AG04450 (cell line): ENCODE results near the gene SLC39A9. TPM values are rescaled to one million over a fixed set of nuclear protein-coding genes. Genes with fewer than 3 reads are reported as not detected.

ENCODE experiments used
- CTCF ChIA-PET: fragments of 300-600, 350-600 bp; formaldehyde crosslinking; extraction: SDS; loops from one replicate; lab custom pipeline; 2022; ENCODE audit warnings: antibody characterized with exemption, inconsistent platforms; lab: Charles Lee
- POLR2A ChIA-PET: fragments of 350-600 bp; formaldehyde crosslinking; extraction: SDS; loops from one replicate; lab custom pipeline; 2021; ENCODE audit warnings: antibody characterized with exemption, inconsistent platforms; lab: Yijun Ruan, JAX
- DNase-seq: peaks from one replicate; pipeline ENCODE4 v3.0.0-alpha.2; 2011; ENCODE audit warnings: low read depth, low spot score
- H3K27ac ChIP-seq: one replicate; pipeline ENCODE4 v1.5.1; 2012; ENCODE audit warnings: low read depth, low read length, control low read depth
- H3K27me3 ChIP-seq: one replicate; pipeline ENCODE4 v1.6.0; 2012; ENCODE audit warnings: low read length; ENCODE audit not compliant: control insufficient read depth, insufficient read depth
- H3K4me3 ChIP-seq: 2 replicates; pipeline ENCODE4 v1.5.1; 2011; ENCODE audit warnings: mild to moderate bottlenecking, low read depth, low read length, control low read depth
- H3K9me3 ChIP-seq: 2 replicates; pipeline ENCODE4 v1.5.1; 2012; ENCODE audit warnings: low read length; ENCODE audit not compliant: control insufficient read depth, insufficient read depth
- CTCF ChIP-seq: IDR thresholded peaks from 2 replicates; pipeline ENCODE4 v1.5.1; 2011; ENCODE audit warnings: low read depth, low read length, control low read depth, inconsistent platforms
- polyA plus RNA-seq: library from polyadenylated mRNA; depleted of rRNA; stranded (reverse); fragments of >200 nt; gene quantifications from 2 replicates; pipeline ENCODE4 v1.2.3, GENCODE V29; 2011

SLC39A9 gene
- polyA plus RNA-seq, 1 experiment, result 82.2 TPM

GRCh38 chr14:69443296-69443805 lies 44.9 kb downstream of the SLC39A9 start:
- ChIA-PET CTCF (interaction anchor here (1.3 to 2.1 kb wide), 3 partner anchors 17 to 200 kb away, joined by 4 to 6 read pairs (median 5); no protein-coding TSS in a partner anchor), POLR2A (interaction anchor here (0.6 kb wide), 1 partner anchor 233 kb away, joined by 6 read pairs; no protein-coding TSS in a partner anchor)
- H3K4me3 ChIP-seq, result no peak overlapping the region
- peaks cover 3% of the 10 kb centered on the region; the same call in 1 of the 2 replicates for H3K9me3 ChIP-seq
- H3K27ac ChIP-seq, result no peak overlapping the region
- no peaks in the 10 kb centered on the region for H3K27me3 ChIP-seq
- no peak for DNase-seq
- no peak for TF ChIP-seq CTCF

GRCh38 chr14:69449216-69449615 lies 50.7 kb downstream of the SLC39A9 start:
- no peak overlapping the region for H3K4me3 ChIP-seq
- H3K27me3 ChIP-seq, result no peaks in the 10 kb centered on the region
- DNase-seq, result no peak
- ChIA-PET POLR2A (no interaction called here), CTCF (interaction anchor here (1.0 to 1.8 kb wide), 4 partner anchors 11 to 209 kb away, joined by 3 to 12 read pairs (median 4); no protein-coding TSS in a partner anchor)
- peaks cover 3% of the 10 kb centered on the region; the same call in 1 of the 2 replicates for H3K9me3 ChIP-seq
- TF ChIP-seq CTCF, result no peak
- H3K27ac ChIP-seq, result no peak overlapping the region

GRCh38 chr14:69451941-69452340 lies 53.4 kb downstream of the SLC39A9 start:
- ChIA-PET POLR2A (no interaction called here), CTCF (interaction anchor here (2.5 kb wide), 1 partner anchor 8 kb away, joined by 13 read pairs; no protein-coding TSS in a partner anchor)
- no peak for DNase-seq
- H3K9me3 ChIP-seq, result peaks cover 3% of the 10 kb centered on the region; the same call in 1 of the 2 replicates
- TF ChIP-seq CTCF, result no peak
- H3K4me3 ChIP-seq, result no peak overlapping the region
- H3K27ac ChIP-seq, result no peak overlapping the region
- H3K27me3 ChIP-seq, result no peaks in the 10 kb centered on the region

GRCh38 chr14:69458350-69458749 lies 59.9 kb downstream of the SLC39A9 start:
- H3K27ac ChIP-seq, result no peak overlapping the region
- DNase-seq, result no peak
- ChIA-PET CTCF (interaction anchor here (0.6 to 4.2 kb wide), 4 partner anchors 61 to 216 kb away, joined by 3 to 100 read pairs (median 10); partner anchors contain the start of genes ERH and SLC39A9), POLR2A (no interaction called here)
- TF ChIP-seq CTCF, result no peak
- H3K4me3 ChIP-seq, result no peak overlapping the region
- H3K27me3 ChIP-seq, result no peaks in the 10 kb centered on the region
- H3K9me3 ChIP-seq, result no peaks in the 10 kb centered on the region

- H3K4me3 ChIP-seq, result no peak overlapping the region
- H3K27me3 ChIP-seq, result no peaks in the 10 kb centered on the region
- TF ChIP-seq CTCF, result no peak
- H3K27ac ChIP-seq, result no peak overlapping the region
- DNase-seq, result no peak
- ChIA-PET CTCF (interaction anchor here (0.6 to 4.2 kb wide), 7 partner anchors 11 to 330 kb away, joined by 3 to 100 read pairs (median 10); partner anchors contain the start of genes ERH and SLC39A9), POLR2A (interaction anchor here (1.6 kb wide), 1 partner anchor 61 kb away, joined by 5 read pairs; the partner anchor contains the start of genes ERH and SLC39A9)
- no peaks in the 10 kb centered on the region for H3K9me3 ChIP-seq
These were observed 60.6 kb downstream of the SLC39A9 start for GRCh38 chr14:69459122-69459521.
